ENCODE data around the gene P4HA2. TPM values are rescaled to one million over a fixed set of nuclear protein-coding genes. Genes with fewer than 3 reads are reported as not detected.

P4HA2 gene
- total RNA-seq, 1 donor from 2014 or later: 49.5 TPM

- Mint-ChIP-seq H3K36me3 (ENCODE audit: low read depth) (peaks cover 2% of the 10 kb centered on the region), H3K4me1 (peaks cover 45% of the 10 kb centered on the region), H3K27me3 (peaks cover 15% of the 10 kb centered on the region)
Observed at GRCh38 chr5:132228241-132229035, 785 bp upstream of the P4HA2 start.

GRCh38 chr5:132227235-132227484, 493 bp downstream of the P4HA2 start:
- peaks cover 6% of the 10 kb centered on the region for H3K36me3 Mint-ChIP-seq (ENCODE audit: low read depth)
- peaks cover 50% of the 10 kb centered on the region for H3K4me1 Mint-ChIP-seq
- H3K4me3 Mint-ChIP-seq: peak overlapping the region; percentile 79
- no peak for DNase-seq
- peak overlapping the region; percentile 18 for H3K27ac Mint-ChIP-seq
- intact Hi-C loops (cut with micrococcal nuclease): loop anchor here (2.0 kb wide), 1 partner anchor 68 kb away; the partner anchor contains the start of gene SLC22A4
- peaks cover 15% of the 10 kb centered on the region for H3K27me3 Mint-ChIP-seq
- no peaks in the 10 kb centered on the region for H3K9me3 Mint-ChIP-seq

More at GRCh38 chr5:132228241-132229035, 785 bp upstream of the P4HA2 start:
- no peak for DNase-seq
- intact Hi-C loops (cut with micrococcal nuclease): no loop called here
- no peaks in the 10 kb centered on the region for H3K9me3 Mint-ChIP-seq
- H3K4me3 Mint-ChIP-seq: peak overlapping the region; percentile 79
- peak overlapping the region; percentile 42 for H3K27ac Mint-ChIP-seq

GRCh38 chr5:132226516-132227234, 978 bp downstream of the P4HA2 start:
- Mint-ChIP-seq H3K27ac (peak overlapping the region; percentile 18), H3K36me3 (ENCODE audit: low read depth) (peaks cover 6% of the 10 kb centered on the region), H3K9me3 (no peaks in the 10 kb centered on the region), H3K4me1 (peaks cover 50% of the 10 kb centered on the region), H3K27me3 (peaks cover 15% of the 10 kb centered on the region), H3K4me3 (peak overlapping the region; percentile 79)
- no peak for DNase-seq
- intact Hi-C loops (cut with micrococcal nuclease): loop anchor here (2.0 kb wide), 1 partner anchor 68 kb away; the partner anchor contains the start of gene SLC22A4

- Mint-ChIP-seq H3K27ac (no peak overlapping the region), H3K36me3 (ENCODE audit: low read depth) (peaks cover 6% of the 10 kb centered on the region), H3K4me1 (peaks cover 41% of the 10 kb centered on the region), H3K9me3 (no peaks in the 10 kb centered on the region), H3K27me3 (peaks cover 12% of the 10 kb centered on the region), H3K4me3 (peak overlapping the region; percentile 79)
- DNase-seq: no peak
- intact Hi-C loops (cut with micrococcal nuclease): loop anchor here (2.0 kb wide), 1 partner anchor 69 kb away; the partner anchor contains the start of gene SLC22A4
Observed at GRCh38 chr5:132225165-132226032, 2.3 kb downstream of the P4HA2 start.

- Mint-ChIP-seq H3K27ac (no peak overlapping the region), H3K4me1 (peaks cover 37% of the 10 kb centered on the region), H3K9me3 (no peaks in the 10 kb centered on the region), H3K27me3 (peaks cover 10% of the 10 kb centered on the region), H3K4me3 (peak overlapping the region; percentile 79), H3K36me3 (ENCODE audit: low read depth) (peaks cover 6% of the 10 kb centered on the region)
- no peak for DNase-seq
- intact Hi-C loops (cut with micrococcal nuclease): no loop called here
Observed at GRCh38 chr5:132224716-132225115, 2.9 kb downstream of the P4HA2 start.

- Mint-ChIP-seq H3K9me3 (no peaks in the 10 kb centered on the region), H3K36me3 (ENCODE audit: low read depth) (peaks cover 6% of the 10 kb centered on the region), H3K4me1 (peaks cover 30% of the 10 kb centered on the region), H3K27me3 (peaks cover 3% of the 10 kb centered on the region), H3K4me3 (no peak overlapping the region), H3K27ac (no peak overlapping the region)
- intact Hi-C loops (cut with micrococcal nuclease): no loop called here
- no peak for DNase-seq
Observed at GRCh38 chr5:132223861-132224260, 3.8 kb downstream of the P4HA2 start.

GRCh38 chr5:132222649-132223038, 5.0 kb downstream of the P4HA2 start:
- Mint-ChIP-seq H3K9me3 (no peaks in the 10 kb centered on the region), H3K4me3 (no peak overlapping the region), H3K36me3 (ENCODE audit: low read depth) (peaks cover 8% of the 10 kb centered on the region), H3K27me3 (peaks cover 3% of the 10 kb centered on the region), H3K4me1 (peaks cover 30% of the 10 kb centered on the region), H3K27ac (no peak overlapping the region)
- no peak for DNase-seq
- intact Hi-C loops (cut with micrococcal nuclease): no loop called here

- H3K9me3 Mint-ChIP-seq: no peaks in the 10 kb centered on the region
- H3K4me3 Mint-ChIP-seq: no peak overlapping the region
- DNase-seq: no peak
- H3K4me1 Mint-ChIP-seq: peaks cover 29% of the 10 kb centered on the region
- intact Hi-C loops (cut with micrococcal nuclease): no loop called here
- peaks cover 14% of the 10 kb centered on the region for H3K36me3 Mint-ChIP-seq (ENCODE audit: low read depth)
- peaks cover 2% of the 10 kb centered on the region for H3K27me3 Mint-ChIP-seq
- no peak overlapping the region for H3K27ac Mint-ChIP-seq
Observed at GRCh38 chr5:132221781-132222648, 5.6 kb downstream of the P4HA2 start.

GRCh38 chr5:132220491-132220890, 7.2 kb downstream of the P4HA2 start:
- intact Hi-C loops (cut with micrococcal nuclease): no loop called here
- H3K9me3 Mint-ChIP-seq: no peaks in the 10 kb centered on the region
- peaks cover 18% of the 10 kb centered on the region for H3K36me3 Mint-ChIP-seq (ENCODE audit: low read depth)
- no peak for DNase-seq
- no peak overlapping the region for H3K4me3 Mint-ChIP-seq
- H3K27me3 Mint-ChIP-seq: no peaks in the 10 kb centered on the region
- H3K4me1 Mint-ChIP-seq: peaks cover 17% of the 10 kb centered on the region
- no peak overlapping the region for H3K27ac Mint-ChIP-seq

GRCh38 chr5:132219981-132220380, 7.7 kb downstream of the P4HA2 start:
- intact Hi-C loops (cut with micrococcal nuclease): no loop called here

GRCh38 chr5:132219289-132219970, 8.2 kb downstream of the P4HA2 start:
- DNase-seq: no peak
- Mint-ChIP-seq H3K4me1 (peaks cover 8% of the 10 kb centered on the region), H3K4me3 (no peak overlapping the region), H3K27me3 (no peaks in the 10 kb centered on the region), H3K27ac (no peak overlapping the region), H3K36me3 (ENCODE audit: low read depth) (peaks cover 19% of the 10 kb centered on the region), H3K9me3 (no peaks in the 10 kb centered on the region)
- intact Hi-C loops (cut with micrococcal nuclease): no loop called here

More at GRCh38 chr5:132219981-132220380, 7.7 kb downstream of the P4HA2 start:
- H3K4me1 Mint-ChIP-seq: peaks cover 12% of the 10 kb centered on the region
- H3K27me3 Mint-ChIP-seq: no peaks in the 10 kb centered on the region
- H3K27ac Mint-ChIP-seq: no peak overlapping the region
- peaks cover 19% of the 10 kb centered on the region for H3K36me3 Mint-ChIP-seq (ENCODE audit: low read depth)
- no peak overlapping the region for H3K4me3 Mint-ChIP-seq
- DNase-seq: no peak
- H3K9me3 Mint-ChIP-seq: no peaks in the 10 kb centered on the region

- Mint-ChIP-seq H3K36me3 (ENCODE audit: low read depth) (peaks cover 21% of the 10 kb centered on the region), H3K4me1 (peaks cover 5% of the 10 kb centered on the region), H3K27ac (no peak overlapping the region), H3K9me3 (no peaks in the 10 kb centered on the region), H3K27me3 (no peaks in the 10 kb centered on the region), H3K4me3 (no peak overlapping the region)
- intact Hi-C loops (cut with micrococcal nuclease): no loop called here
- no peak for DNase-seq
Observed at GRCh38 chr5:132218321-132218720, 9.3 kb downstream of the P4HA2 start.
